Spinal cord (tissue), 10 donors: ENCODE data around the gene FARP1. TPM values are rescaled to one million over a fixed set of nuclear protein-coding genes. Genes with fewer than 3 reads are reported as not detected.
A peak's percentile ranks its signal among the peaks of the same experiment; 100 is the strongest.

Source experiments
- DNase-seq, 6 donors: peaks; one replicate each; pipeline versions ENCODE4 v3.0.0 to v3.0.0-alpha.2; 2013 to 2015; ENCODE audit warnings: low spot score in 6 of 6, low read depth in 4 of 6
- H3K27ac ChIP-seq: one replicate; pipeline ENCODE4 v1.5.1; 2013; ENCODE audit warnings: low read depth, low read length, control low read depth
- H3K27me3 ChIP-seq: one replicate; pipeline ENCODE4 v1.6.1; 2013; ENCODE audit warnings: low read length; ENCODE audit not compliant: control insufficient read depth, insufficient read depth
- H3K36me3 ChIP-seq: one replicate; pipeline ENCODE4 v1.6.1; 2013; ENCODE audit warnings: low read length; ENCODE audit not compliant: control insufficient read depth, insufficient read depth
- H3K4me1 ChIP-seq: one replicate; pipeline ENCODE4 v1.6.1; 2013; ENCODE audit warnings: low read length; ENCODE audit not compliant: control insufficient read depth, insufficient read depth
- H3K4me3 ChIP-seq: one replicate; pipeline ENCODE4 v1.5.1; 2013; ENCODE audit warnings: low read depth, low read length, control low read depth
- H3K9me3 ChIP-seq: one replicate; pipeline ENCODE4 v1.6.1; 2013; ENCODE audit warnings: low read length; ENCODE audit not compliant: control insufficient read depth, insufficient read depth
- whole genome bisulfite sequencing: methylation state at CpG from one replicate; pipeline ENCODE4 v1.1.5; 2013; ENCODE audit warnings: missing lambda C conversion rate; ENCODE audit not compliant: insufficient coverage; 5-methylcytosine and 5-hydroxymethylcytosine counted together
- polyA plus RNA-seq, 2 donors: library from polyadenylated mRNA; unstranded; fragments of 120-200 nt; gene quantifications; one replicate each; pipeline ENCODE4 v1.2.1, GENCODE V29; 2013; ENCODE audit not compliant: insufficient read length in 2 of 2
- total RNA-seq, 2 donors: library from RNA; depleted of rRNA in 1 of 2; stranded (reverse); fragments of 120-200 nt in 1 of 2; fragments of >200 nt in 1 of 2; gene quantifications; one replicate each; pipeline versions ENCODE4 v1.2.3 to v1.2.4, GENCODE V29; 2013 to 2014
- donor health status: healthy.

FARP1 gene
- total and polyA plus RNA-seq, 4 donors, result 44.0 to 134 (median 90.5) TPM

GRCh38 chr13:98458431-98458830, 315.5 kb downstream of the FARP1 start:
- peaks cover 66% of the 10 kb centered on the region for H3K36me3 ChIP-seq
- H3K27ac ChIP-seq, result no peak overlapping the region
- no peak for DNase-seq
- H3K9me3 ChIP-seq, result no peaks in the 10 kb centered on the region
- WGBS, result 80% methylated on average over 7 of the region's 16 CpGs
- H3K4me1 ChIP-seq, result peaks cover 26% of the 10 kb centered on the region
- no peak overlapping the region for H3K4me3 ChIP-seq
- no peaks in the 10 kb centered on the region for H3K27me3 ChIP-seq

DNA sequence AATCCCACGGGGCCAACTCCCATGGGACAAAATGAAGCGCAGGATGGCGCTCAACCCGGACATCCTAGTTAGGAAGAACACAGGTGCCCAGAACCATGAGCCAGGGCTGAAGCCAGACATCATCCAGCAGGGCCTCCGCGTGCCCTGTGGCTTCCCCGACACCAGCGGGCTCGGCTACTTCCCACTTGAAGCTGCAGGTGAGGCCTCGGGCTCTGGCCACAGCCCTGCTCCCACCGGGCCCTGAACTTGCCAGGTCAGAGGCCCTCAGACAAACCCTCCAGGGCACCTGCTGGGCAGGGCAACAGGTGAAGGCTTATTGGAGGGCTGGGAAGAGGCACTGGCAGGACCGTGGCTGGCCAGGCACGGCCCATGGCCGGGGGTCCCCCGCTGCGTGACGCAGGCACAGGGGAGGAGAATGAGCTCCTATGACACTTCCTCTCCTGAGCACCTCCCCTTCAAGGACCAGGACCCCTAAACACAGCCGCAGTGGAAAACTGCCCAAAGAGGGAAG, 316.3 kb downstream of the FARP1 start:
- Histone ChIP-seq H3K27ac (no peak overlapping the region), H3K27me3 (no peaks in the 10 kb centered on the region), H3K9me3 (no peaks in the 10 kb centered on the region), H3K4me3 (no peak overlapping the region), H3K4me1 (peaks cover 31% of the 10 kb centered on the region), H3K36me3 (peaks cover 68% of the 10 kb centered on the region)
- WGBS, result 97% methylated on average over 14 of the region's 18 CpGs
- DNase-seq, result no peak

- H3K9me3 ChIP-seq, result no peaks in the 10 kb centered on the region
- peaks cover 70% of the 10 kb centered on the region for H3K36me3 ChIP-seq
- no peak for DNase-seq
- H3K27me3 ChIP-seq, result no peaks in the 10 kb centered on the region
- no peak overlapping the region for H3K4me3 ChIP-seq
- H3K27ac ChIP-seq, result no peak overlapping the region
- peaks cover 27% of the 10 kb centered on the region for H3K4me1 ChIP-seq
- WGBS, result 87% methylated on average over 10 of the region's 13 CpGs
Measured at GRCh38 chr13:98459721-98460370, 317.0 kb downstream of the FARP1 start.

DNA sequence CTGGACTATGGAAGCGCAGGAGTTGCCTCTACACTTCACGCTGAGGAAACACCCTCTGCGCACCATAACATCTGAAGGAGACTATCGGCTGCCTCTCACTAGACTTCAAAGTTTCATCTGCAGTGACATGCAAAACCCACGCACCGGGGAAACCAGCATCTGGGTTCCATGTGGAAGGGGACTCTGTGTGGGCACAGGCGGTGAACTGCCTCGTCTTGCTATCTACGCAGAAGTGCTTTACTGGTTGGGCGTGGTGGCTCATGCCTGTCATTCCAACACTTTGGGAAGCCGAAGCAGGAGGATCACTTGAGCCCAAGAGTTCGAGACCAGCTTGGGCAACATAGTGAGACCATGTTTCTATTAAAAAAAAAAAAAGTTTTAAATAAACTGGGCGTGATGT, 317.6 kb downstream of the FARP1 start:
- no peaks in the 10 kb centered on the region for H3K27me3 ChIP-seq
- no peak for DNase-seq
- 86% methylated on average over 13 of the region's 13 CpGs for WGBS
- H3K4me1 ChIP-seq, result peaks cover 25% of the 10 kb centered on the region
- no peaks in the 10 kb centered on the region for H3K9me3 ChIP-seq
- H3K36me3 ChIP-seq, result peaks cover 69% of the 10 kb centered on the region
- H3K27ac ChIP-seq, result no peak overlapping the region
- no peak overlapping the region for H3K4me3 ChIP-seq

GRCh38 chr13:98461486-98462240, 318.8 kb downstream of the FARP1 start:
- no peak overlapping the region for H3K4me3 ChIP-seq
- H3K27me3 ChIP-seq, result no peaks in the 10 kb centered on the region
- peaks cover 63% of the 10 kb centered on the region for H3K36me3 ChIP-seq
- peaks cover 19% of the 10 kb centered on the region for H3K4me1 ChIP-seq
- 71% methylated on average over 10 of the region's 16 CpGs for WGBS
- no peak overlapping the region for H3K27ac ChIP-seq
- no peak for DNase-seq
- H3K9me3 ChIP-seq, result no peaks in the 10 kb centered on the region

DNA sequence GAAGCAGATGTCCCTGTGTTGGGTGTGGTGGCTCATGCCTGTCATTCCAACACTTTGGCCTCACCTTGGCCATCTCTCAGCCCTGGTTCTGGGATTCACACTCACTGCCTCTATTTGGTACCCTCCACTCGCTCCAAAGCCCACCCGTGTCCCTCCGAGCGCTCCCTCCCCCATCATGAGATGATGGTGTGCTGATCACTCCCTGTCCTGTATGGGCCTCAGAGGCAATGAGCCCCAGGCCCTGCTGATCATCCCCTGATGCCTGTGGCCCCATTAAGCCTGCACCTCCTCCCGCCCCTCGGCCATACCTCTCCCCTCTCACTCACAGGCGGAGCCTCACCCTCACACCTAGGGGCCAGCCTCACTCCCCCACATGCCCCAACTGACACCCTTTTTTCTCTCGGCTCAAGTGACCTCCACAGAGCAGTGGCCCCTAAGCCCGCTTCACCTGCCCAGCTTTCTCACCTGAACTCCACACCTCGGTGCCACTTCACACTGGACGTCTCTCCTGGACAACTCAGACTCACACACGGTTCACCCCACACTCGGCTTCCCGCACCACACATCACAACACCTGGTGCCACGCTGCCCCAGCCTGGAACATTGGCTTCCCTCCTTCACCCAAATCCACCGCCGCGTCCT, 319.5 kb downstream of the FARP1 start:
- peaks cover 58% of the 10 kb centered on the region for H3K36me3 ChIP-seq
- no peak overlapping the region for H3K27ac ChIP-seq

DNA sequence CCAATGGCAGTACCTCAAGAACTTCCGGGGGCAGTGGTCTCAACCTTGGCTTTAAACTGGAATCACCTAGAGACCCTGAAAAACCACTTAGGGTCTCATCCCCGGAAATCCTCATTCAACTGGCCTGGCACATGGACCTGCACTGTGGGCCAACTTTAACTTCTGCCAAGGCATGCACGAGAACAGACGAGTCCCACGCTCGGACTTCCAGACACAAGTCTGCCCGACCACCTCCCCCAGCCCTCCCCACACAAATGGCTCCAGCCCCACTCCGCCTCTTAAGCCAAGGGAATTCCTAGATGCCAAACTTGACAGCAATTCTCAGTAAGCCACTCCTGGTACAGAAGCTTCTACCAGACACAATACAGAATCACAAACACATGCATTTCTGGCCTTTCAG, 320.1 kb downstream of the FARP1 start:
- peaks cover 53% of the 10 kb centered on the region for H3K36me3 ChIP-seq

More for the DNA sequence above, 319.5 kb downstream of the FARP1 start:
- 91% methylated on average over 18 of the region's 18 CpGs for WGBS
- DNase-seq, result no peak
- Histone ChIP-seq H3K9me3 (no peaks in the 10 kb centered on the region), H3K27me3 (no peaks in the 10 kb centered on the region), H3K4me1 (peaks cover 19% of the 10 kb centered on the region), H3K4me3 (no peak overlapping the region)

GRCh38 chr13:98466634-98467236, 323.8 kb downstream of the FARP1 start:
- Histone ChIP-seq H3K27me3 (no peaks in the 10 kb centered on the region), H3K36me3 (peaks cover 30% of the 10 kb centered on the region), H3K4me3 (no peak overlapping the region), H3K4me1 (peaks cover 28% of the 10 kb centered on the region), H3K9me3 (no peaks in the 10 kb centered on the region), H3K27ac (no peak overlapping the region)
- DNase-seq, result peak in 1 of 6 donors; percentile 48
- 59% methylated on average over 8 of the region's 11 CpGs for WGBS

More for the DNA sequence above, 320.1 kb downstream of the FARP1 start:
- Histone ChIP-seq H3K9me3 (no peaks in the 10 kb centered on the region), H3K4me3 (no peak overlapping the region), H3K27ac (no peak overlapping the region), H3K27me3 (no peaks in the 10 kb centered on the region), H3K4me1 (peaks cover 19% of the 10 kb centered on the region)
- WGBS, result 49% methylated on average over 8 of the region's 8 CpGs
- DNase-seq, result no peak

DNA sequence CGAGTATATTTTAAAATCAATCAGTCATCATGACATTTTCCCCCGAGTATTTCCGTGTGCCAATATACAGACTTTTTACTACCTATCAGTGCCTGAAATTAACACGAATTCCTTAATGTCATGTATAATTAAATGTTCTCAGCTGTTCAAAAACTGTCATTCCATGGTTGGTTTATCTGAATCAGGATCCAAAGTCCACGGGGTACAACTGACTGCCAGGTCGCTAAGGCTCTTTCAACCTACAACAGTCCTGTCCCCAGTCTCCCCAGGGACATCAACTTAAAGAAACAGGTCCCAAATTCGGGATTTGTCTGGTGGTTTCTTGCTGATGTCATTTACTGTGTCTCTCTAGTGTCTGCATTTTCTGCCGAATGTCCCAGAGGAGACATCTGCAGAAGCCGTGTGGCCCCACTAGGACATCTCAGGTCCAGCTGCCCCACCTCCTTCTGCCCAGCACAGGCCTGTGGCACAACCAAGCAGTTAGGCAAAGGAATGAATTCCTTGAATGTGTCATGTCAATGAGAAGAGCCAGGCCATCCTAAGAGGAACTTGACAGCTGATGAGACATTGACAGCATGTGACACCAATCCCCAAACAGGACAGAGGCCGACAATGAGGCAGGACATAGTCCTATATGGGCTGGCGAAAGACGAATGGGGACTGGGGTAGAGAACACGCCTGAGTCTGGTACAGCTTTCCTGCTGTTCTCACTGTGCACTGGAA, 324.5 kb downstream of the FARP1 start:
- Histone ChIP-seq H3K4me1 (peaks cover 24% of the 10 kb centered on the region), H3K9me3 (no peaks in the 10 kb centered on the region), H3K27me3 (no peaks in the 10 kb centered on the region), H3K27ac (no peak overlapping the region), H3K4me3 (no peak overlapping the region), H3K36me3 (peaks cover 28% of the 10 kb centered on the region)
- WGBS, result 87% methylated on average over 9 of the region's 13 CpGs
- DNase-seq, result no peak
